Hepatocyte (in vitro differentiated cells): ENCODE measurements around the gene GC. TPM values are rescaled to one million over a fixed set of nuclear protein-coding genes. Genes with fewer than 3 reads are reported as not detected.
A peak's percentile ranks its signal among the peaks of the same experiment; 100 is the strongest.

Experiments used
- DNase-seq: peaks from one replicate; pipeline ENCODE4 v3.0.0-alpha.2; 2016; ENCODE audit warnings: low spot score
- H2AFZ ChIP-seq: fragments of 200-600 bp; sonication (generic); 2 replicates; pipeline ENCODE4 v1.6.0; 2016; ENCODE audit warnings: antibody characterized with exemption, mild to moderate bottlenecking
- H3K27ac ChIP-seq: fragments of 200-600 bp; sonication (generic); 2 replicates; pipeline ENCODE4 v1.5.1; 2016; ENCODE audit warnings: mild to moderate bottlenecking
- H3K27me3 ChIP-seq: fragments of 200-600 bp; sonication (generic); 2 replicates; pipeline ENCODE4 v1.6.1; 2016
- H3K36me3 ChIP-seq: fragments of 200-600 bp; sonication (generic); replicated peaks from 2 replicates; pipeline ENCODE4 v1.5.1; 2016; ENCODE audit warnings: low read depth; ENCODE audit not compliant: insufficient read depth
- H3K4me1 ChIP-seq: fragments of 200-600 bp; sonication (generic); 2 replicates; pipeline ENCODE4 v1.5.1; 2016; ENCODE audit warnings: mild to moderate bottlenecking, moderate library complexity; ENCODE audit not compliant: insufficient read depth
- H3K4me2 ChIP-seq: fragments of 200-600 bp; sonication (generic); 2 replicates; pipeline ENCODE4 v1.6.0; 2016
- H3K4me3 ChIP-seq: fragments of 200-600 bp; sonication (generic); 2 replicates; pipeline ENCODE4 v1.5.1; 2016; ENCODE audit warnings: mild to moderate bottlenecking
- H3K79me2 ChIP-seq: fragments of 200-600 bp; sonication (generic); 2 replicates; pipeline ENCODE4 v1.6.0; 2017; ENCODE audit warnings: mild to moderate bottlenecking
- H3K9me2 ChIP-seq: fragments of 200-600 bp; sonication (generic); replicated peaks from 2 replicates; pipeline ENCODE4 v1.6.0; 2017; ENCODE audit warnings: mild to moderate bottlenecking; ENCODE audit not compliant: insufficient read depth
- H3K9me3 ChIP-seq: fragments of 200-600 bp; sonication (generic); 2 replicates; pipeline ENCODE4 v1.5.1; 2016; ENCODE audit warnings: low read depth, mild to moderate bottlenecking
- H4K20me1 ChIP-seq: fragments of 200-600 bp; sonication (generic); 2 replicates; pipeline ENCODE4 v1.6.0; 2016; ENCODE audit warnings: mild to moderate bottlenecking; ENCODE audit not compliant: insufficient read depth, poor library complexity, severe bottlenecking
- EZH2 ChIP-seq: fragments of 200-600 bp; sonication (generic); IDR thresholded peaks from 2 replicates; pipeline ENCODE4 v1.6.1; 2016; ENCODE audit warnings: antibody characterized with exemption, mild to moderate bottlenecking, borderline replicate concordance
- EZH2phosphoT487 ChIP-seq: fragments of 200-600 bp; sonication (generic); IDR thresholded peaks from one replicate; pipeline ENCODE4 v1.6.1; 2018; ENCODE audit warnings: antibody characterized with exemption, mild to moderate bottlenecking, low read depth, moderate library complexity; ENCODE audit not compliant: unreplicated experiment, severe bottlenecking
- WGBS: methylation state at CpG from one replicate; pipeline ENCODE4 v1.1.6; 2016; ENCODE audit warnings: low lambda C conversion rate; ENCODE audit errors: missing lambda C conversion rate; 5-methylcytosine and 5-hydroxymethylcytosine counted together
- polyA plus RNA-seq: library from polyadenylated mRNA; unstranded; fragments of >200 nt; fragmentation: Nextera tagmentation; extraction: Ambion mirVana; gene quantifications from 2 replicates; pipeline ENCODE4 v1.2.1, GENCODE V29; 2016
- total RNA-seq: library from RNA; depleted of rRNA; stranded (reverse); fragments of >200 nt; gene quantifications from 2 replicates; pipeline ENCODE4 v1.2.3, GENCODE V29; 2014
- TF ChIP-seq, protein P1 (sequence below): fragments of 200-600 bp; sonication (generic); IDR thresholded peaks from 2 replicates; pipeline ENCODE4 v1.5.1; 2016; ENCODE audit warnings: antibody characterized with exemption, mild to moderate bottlenecking; ENCODE audit not compliant: poor library complexity

GC gene
- total and polyA plus RNA-seq, 2 experiments from 2014 or later, result 487 to 1,037 TPM

DNA sequence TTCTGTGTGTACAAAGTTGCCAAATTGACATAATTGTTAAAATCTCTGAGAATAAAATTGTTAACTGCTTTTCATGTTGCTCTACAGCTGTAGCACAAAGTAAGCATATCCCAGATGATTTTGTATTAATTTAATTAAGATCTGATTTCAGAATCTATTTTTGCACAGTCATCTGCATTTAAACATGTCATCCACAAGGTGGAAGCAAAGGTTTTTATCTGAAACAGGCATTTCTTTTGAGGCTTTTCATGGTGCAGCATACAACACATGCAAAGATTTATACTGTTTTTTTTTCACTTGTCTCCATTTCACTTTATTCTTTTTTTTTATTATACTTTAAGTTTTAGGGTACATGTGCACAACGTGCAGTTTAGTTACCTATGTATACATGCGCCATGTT, 51.2 kb downstream of the GC start:
- no peak overlapping the region for H2AFZ ChIP-seq
- 67% methylated on average over 1 of the region's 2 CpGs for WGBS
- H3K36me3 ChIP-seq, result no peaks in the 10 kb centered on the region
- no peaks in the 10 kb centered on the region for H3K4me1 ChIP-seq
- H3K4me3 ChIP-seq, result no peak overlapping the region
- no peaks in the 10 kb centered on the region for H3K27me3 ChIP-seq
- no peaks in the 10 kb centered on the region for H3K79me2 ChIP-seq
- no peak overlapping the region for H3K4me2 ChIP-seq
- H3K27ac ChIP-seq, result no peak overlapping the region
- H3K9me2 ChIP-seq, result no peaks in the 10 kb centered on the region
- peak; percentile 52 for DNase-seq
- TF ChIP-seq, protein P1, sequence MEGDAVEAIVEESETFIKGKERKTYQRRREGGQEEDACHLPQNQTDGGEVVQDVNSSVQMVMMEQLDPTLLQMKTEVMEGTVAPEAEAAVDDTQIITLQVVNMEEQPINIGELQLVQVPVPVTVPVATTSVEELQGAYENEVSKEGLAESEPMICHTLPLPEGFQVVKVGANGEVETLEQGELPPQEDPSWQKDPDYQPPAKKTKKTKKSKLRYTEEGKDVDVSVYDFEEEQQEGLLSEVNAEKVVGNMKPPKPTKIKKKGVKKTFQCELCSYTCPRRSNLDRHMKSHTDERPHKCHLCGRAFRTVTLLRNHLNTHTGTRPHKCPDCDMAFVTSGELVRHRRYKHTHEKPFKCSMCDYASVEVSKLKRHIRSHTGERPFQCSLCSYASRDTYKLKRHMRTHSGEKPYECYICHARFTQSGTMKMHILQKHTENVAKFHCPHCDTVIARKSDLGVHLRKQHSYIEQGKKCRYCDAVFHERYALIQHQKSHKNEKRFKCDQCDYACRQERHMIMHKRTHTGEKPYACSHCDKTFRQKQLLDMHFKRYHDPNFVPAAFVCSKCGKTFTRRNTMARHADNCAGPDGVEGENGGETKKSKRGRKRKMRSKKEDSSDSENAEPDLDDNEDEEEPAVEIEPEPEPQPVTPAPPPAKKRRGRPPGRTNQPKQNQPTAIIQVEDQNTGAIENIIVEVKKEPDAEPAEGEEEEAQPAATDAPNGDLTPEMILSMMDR, result peak; percentile 74
- TF ChIP-seq EZH2 (no peak), EZH2phosphoT487 (no peak)
- no peaks in the 10 kb centered on the region for H4K20me1 ChIP-seq
- no peaks in the 10 kb centered on the region for H3K9me3 ChIP-seq

DNA sequence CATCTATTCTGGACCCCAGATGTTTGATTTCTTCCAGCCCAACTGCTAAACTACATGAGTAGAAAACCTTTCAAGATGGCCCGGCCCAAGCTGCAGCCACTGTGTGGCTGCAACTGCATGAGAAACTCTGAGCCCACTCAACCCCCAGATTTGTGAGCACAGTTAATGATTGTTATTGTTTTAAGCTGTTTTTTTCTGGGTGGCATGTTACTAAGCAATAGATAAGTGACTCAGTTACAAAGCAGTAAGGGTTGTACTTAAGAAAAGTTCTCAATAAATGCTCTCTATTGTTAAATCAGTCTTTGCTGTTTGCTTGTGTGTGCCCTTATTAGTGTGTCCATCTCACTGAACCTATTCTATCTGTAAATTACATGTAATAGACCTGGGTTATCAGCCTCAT, 51.8 kb downstream of the GC start:
- H3K36me3 ChIP-seq, result no peaks in the 10 kb centered on the region
- H4K20me1 ChIP-seq, result no peaks in the 10 kb centered on the region
- no peaks in the 10 kb centered on the region for H3K79me2 ChIP-seq
- 94% methylated on average over 1 of the region's 1 CpG for WGBS
- H3K9me2 ChIP-seq, result no peaks in the 10 kb centered on the region
- H3K4me1 ChIP-seq, result no peaks in the 10 kb centered on the region
- H3K9me3 ChIP-seq, result no peaks in the 10 kb centered on the region
- no peak for DNase-seq
- H3K4me3 ChIP-seq, result no peak overlapping the region
- no peaks in the 10 kb centered on the region for H3K27me3 ChIP-seq
- no peak overlapping the region for H3K4me2 ChIP-seq
- no peak overlapping the region for H2AFZ ChIP-seq
- TF ChIP-seq EZH2, result no peak
- TF ChIP-seq, protein P1, result no peak
- no peak for TF ChIP-seq EZH2phosphoT487
- H3K27ac ChIP-seq, result no peak overlapping the region

DNA sequence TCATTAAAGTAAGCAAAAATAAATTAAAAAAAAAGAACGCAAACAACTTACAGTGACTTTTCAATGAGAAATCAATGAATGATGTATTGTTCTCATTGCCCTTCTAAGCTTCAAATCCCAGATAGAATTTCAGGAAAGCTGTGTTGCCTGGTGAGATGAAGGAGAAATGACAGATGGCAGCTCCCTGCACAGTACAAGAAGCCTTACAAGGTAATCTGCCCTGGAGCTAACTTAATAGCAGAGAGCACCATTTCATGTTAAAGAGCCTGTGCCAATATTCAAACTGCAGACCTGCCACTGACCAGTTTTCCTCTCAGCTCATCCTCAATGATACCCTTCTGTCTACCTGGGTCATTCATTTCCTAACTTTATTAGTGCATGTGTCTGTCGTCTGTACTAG, 54.0 kb downstream of the GC start:
- TF ChIP-seq EZH2phosphoT487 (no peak), EZH2 (no peak)
- TF ChIP-seq, protein P1, result no peak
- Histone ChIP-seq H3K79me2 (no peaks in the 10 kb centered on the region), H4K20me1 (no peaks in the 10 kb centered on the region), H3K27ac (no peak overlapping the region), H3K4me3 (no peak overlapping the region), H2AFZ (no peak overlapping the region), H3K9me3 (no peaks in the 10 kb centered on the region), H3K4me2 (no peak overlapping the region), H3K4me1 (no peaks in the 10 kb centered on the region), H3K27me3 (no peaks in the 10 kb centered on the region), H3K9me2 (no peaks in the 10 kb centered on the region), H3K36me3 (no peaks in the 10 kb centered on the region)
- 84% methylated on average over 2 of the region's 2 CpGs for WGBS
- no peak for DNase-seq

DNA sequence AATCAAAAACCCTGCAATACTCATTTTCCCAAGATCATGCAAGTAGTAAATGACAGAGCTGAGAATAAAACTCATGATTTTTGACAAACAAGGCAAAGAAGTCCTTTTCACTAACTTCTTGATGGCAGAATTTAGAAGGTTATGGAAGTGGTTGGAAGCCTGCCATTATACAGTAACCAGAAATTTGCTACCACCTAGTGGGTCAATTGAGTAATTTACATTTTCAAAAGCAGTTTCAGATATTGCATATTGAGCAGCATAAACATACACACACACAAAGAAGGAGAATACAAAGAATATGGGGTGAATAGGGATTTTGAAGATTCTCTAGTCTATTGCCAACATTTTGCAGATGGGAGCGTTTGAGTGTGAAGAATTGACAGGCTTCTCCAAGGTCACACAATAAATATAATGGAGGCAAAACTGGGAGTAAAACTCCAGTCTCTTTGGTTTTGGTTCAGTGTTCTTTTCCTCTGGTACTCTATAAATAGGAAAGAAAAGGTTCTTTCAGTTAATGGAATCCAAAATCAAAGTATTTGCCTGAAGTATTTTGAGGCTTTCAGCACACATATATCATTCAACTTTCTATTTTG, 70.2 kb downstream of the GC start:
- no peak overlapping the region for H2AFZ ChIP-seq
- H3K27ac ChIP-seq, result no peak overlapping the region
- WGBS, result 26% methylated on average over 1 of the region's 1 CpG
- H4K20me1 ChIP-seq, result no peaks in the 10 kb centered on the region
- no peaks in the 10 kb centered on the region for H3K79me2 ChIP-seq
- TF ChIP-seq, protein P1, result peak; percentile 83
- TF ChIP-seq EZH2phosphoT487, result no peak
- no peak overlapping the region for H3K4me2 ChIP-seq
- peak; percentile 77 for DNase-seq
- no peaks in the 10 kb centered on the region for H3K27me3 ChIP-seq
- no peak overlapping the region for H3K4me3 ChIP-seq
- H3K36me3 ChIP-seq, result no peaks in the 10 kb centered on the region
- H3K9me2 ChIP-seq, result no peaks in the 10 kb centered on the region
- no peaks in the 10 kb centered on the region for H3K9me3 ChIP-seq
- H3K4me1 ChIP-seq, result peaks cover 11% of the 10 kb centered on the region
